ENCODE results near the gene UBE2R2.

The UBE2R2 gene

GRCh38 chr9:33923998-33924701 lies 107.2 kb downstream of the UBE2R2 start:
- no peak overlapping the region for H3K27ac ChIP-seq (ENCODE audit: low read depth, low read length)
- H2AK5ac ChIP-seq (ENCODE audit: low read length) = no peak overlapping the region
- no peak overlapping the region for H4K12ac ChIP-seq (ENCODE audit: low read depth, low read length)
- H2AFZ ChIP-seq (ENCODE audit: insufficient read depth, low read length, poor library complexity) = no peak overlapping the region
- no peak overlapping the region for H2BK12ac ChIP-seq (ENCODE audit: low read length)
- no peak overlapping the region for H3K4ac ChIP-seq (ENCODE audit: low read depth, low read length)
- no peak overlapping the region for H3K14ac ChIP-seq (ENCODE audit: low read length)
- no peaks in the 10 kb centered on the region for H3K79me2 ChIP-seq (ENCODE audit: control insufficient read depth, insufficient read depth, low read length, poor library complexity)
- no peak overlapping the region for H3K18ac ChIP-seq (ENCODE audit: low read length)
- H3K27me3 ChIP-seq (ENCODE audit: insufficient read depth, low read length) = no peaks in the 10 kb centered on the region
- no peak overlapping the region for H3K23ac ChIP-seq (ENCODE audit: low read length)
- no peak overlapping the region for H2BK120ac ChIP-seq (ENCODE audit: insufficient read depth, low read length, poor library complexity)
- H3K79me1 ChIP-seq (ENCODE audit: low read length) = no peaks in the 10 kb centered on the region
- no CpG with 5 or more reads among the region's 14 CpGs for WGBS (ENCODE audit: extremely low coverage, insufficient coverage, insufficient read length)
- H3K4me2 ChIP-seq (ENCODE audit: low read length) = no peak overlapping the region
- H3K9ac ChIP-seq (ENCODE audit: low read length) = no peak overlapping the region
- peaks cover 2% of the 10 kb centered on the region for H3K9me3 ChIP-seq (ENCODE audit: insufficient read depth, low read depth, low read length)
- no peak overlapping the region for H4K91ac ChIP-seq (ENCODE audit: low read depth, low read length)
- no peaks in the 10 kb centered on the region for H3K4me1 ChIP-seq (ENCODE audit: control insufficient read depth in 1 of 2, insufficient read depth in 2 of 2, low read length in 2 of 2)
- no peak overlapping the region for H4K8ac ChIP-seq (ENCODE audit: low read depth, low read length)
- H2BK5ac ChIP-seq (ENCODE audit: low read depth, low read length, poor library complexity) = no peak overlapping the region
- peaks cover 75 to 91% of the 10 kb centered on the region in 2 experiments for H3K36me3 ChIP-seq (ENCODE audit: control insufficient read depth in 1 of 2, insufficient read depth in 2 of 2, low read length in 2 of 2)
- no peak for DNase-seq
- H3K4me3 ChIP-seq (ENCODE audit: low read depth, low read length) = no peak overlapping the region

- H3K4me1 ChIP-seq (ENCODE audit: control insufficient read depth in 1 of 2, insufficient read depth in 2 of 2, low read length in 2 of 2) = no peaks in the 10 kb centered on the region
- no peak overlapping the region for H3K4me3 ChIP-seq (ENCODE audit: low read depth, low read length)
- H4K91ac ChIP-seq (ENCODE audit: low read depth, low read length) = no peak overlapping the region
- H3K18ac ChIP-seq (ENCODE audit: low read length) = no peak overlapping the region
- no peak overlapping the region for H3K9ac ChIP-seq (ENCODE audit: low read length)
- peak; percentile 30 to 61 for DNase-seq
- no peak overlapping the region for H3K4me2 ChIP-seq (ENCODE audit: low read length)
- H4K12ac ChIP-seq (ENCODE audit: low read depth, low read length) = peak overlapping the region; percentile 14
- H3K9me3 ChIP-seq (ENCODE audit: insufficient read depth, low read depth, low read length) = peaks cover 2% of the 10 kb centered on the region
- H3K79me2 ChIP-seq (ENCODE audit: control insufficient read depth, insufficient read depth, low read length, poor library complexity) = no peaks in the 10 kb centered on the region
- H3K4ac ChIP-seq (ENCODE audit: low read depth, low read length) = no peak overlapping the region
- H2AK5ac ChIP-seq (ENCODE audit: low read length) = no peak overlapping the region
- no peak overlapping the region for H2BK5ac ChIP-seq (ENCODE audit: low read depth, low read length, poor library complexity)
- H3K27ac ChIP-seq (ENCODE audit: low read depth, low read length) = no peak overlapping the region
- H2AFZ ChIP-seq (ENCODE audit: insufficient read depth, low read length, poor library complexity) = no peak overlapping the region
- H3K27me3 ChIP-seq (ENCODE audit: insufficient read depth, low read length) = no peaks in the 10 kb centered on the region
- no peak overlapping the region for H3K23ac ChIP-seq (ENCODE audit: low read length)
- no peaks in the 10 kb centered on the region for H3K79me1 ChIP-seq (ENCODE audit: low read length)
- H3K36me3 ChIP-seq (ENCODE audit: control insufficient read depth in 1 of 2, insufficient read depth in 2 of 2, low read length in 2 of 2) = peaks cover 72 to 86% of the 10 kb centered on the region in 2 experiments
- no CpG with 5 or more reads among the region's 17 CpGs for WGBS (ENCODE audit: extremely low coverage, insufficient coverage, insufficient read length)
- no peak overlapping the region for H2BK120ac ChIP-seq (ENCODE audit: insufficient read depth, low read length, poor library complexity)
- H3K14ac ChIP-seq (ENCODE audit: low read length) = no peak overlapping the region
- H2BK12ac ChIP-seq (ENCODE audit: low read length) = no peak overlapping the region
- no peak overlapping the region for H4K8ac ChIP-seq (ENCODE audit: low read depth, low read length)
These were observed 108.2 kb downstream of the UBE2R2 start for GRCh38 chr9:33924978-33925797.

- Histone ChIP-seq H3K79me2 (ENCODE audit: control insufficient read depth, insufficient read depth, low read length, poor library complexity) (no peaks in the 10 kb centered on the region), H3K9me3 (ENCODE audit: insufficient read depth, low read depth, low read length) (peaks cover 3% of the 10 kb centered on the region), H4K12ac (ENCODE audit: low read depth, low read length) (no peak overlapping the region), H3K14ac (ENCODE audit: low read length) (no peak overlapping the region), H3K4me2 (ENCODE audit: low read length) (no peak overlapping the region), H3K9ac (ENCODE audit: low read length) (no peak overlapping the region), H3K4me3 (ENCODE audit: low read depth, low read length) (no peak overlapping the region), H3K18ac (ENCODE audit: low read length) (no peak overlapping the region), H3K4me1 (ENCODE audit: control insufficient read depth in 1 of 2, insufficient read depth in 2 of 2, low read length in 2 of 2) (no peaks in the 10 kb centered on the region), H3K79me1 (ENCODE audit: low read length) (no peaks in the 10 kb centered on the region), H3K36me3 (ENCODE audit: control insufficient read depth in 1 of 2, insufficient read depth in 2 of 2, low read length in 2 of 2) (peaks cover 74 to 83% of the 10 kb centered on the region in 2 experiments), H3K4ac (ENCODE audit: low read depth, low read length) (no peak overlapping the region), H4K8ac (ENCODE audit: low read depth, low read length) (no peak overlapping the region), H3K27me3 (ENCODE audit: insufficient read depth, low read length) (no peaks in the 10 kb centered on the region), H3K27ac (ENCODE audit: low read depth, low read length) (no peak overlapping the region), H2AK5ac (ENCODE audit: low read length) (no peak overlapping the region), H4K91ac (ENCODE audit: low read depth, low read length) (no peak overlapping the region), H3K23ac (ENCODE audit: low read length) (no peak overlapping the region), H2AFZ (ENCODE audit: insufficient read depth, low read length, poor library complexity) (no peak overlapping the region), H2BK120ac (ENCODE audit: insufficient read depth, low read length, poor library complexity) (no peak overlapping the region), H2BK12ac (ENCODE audit: low read length) (no peak overlapping the region), H2BK5ac (ENCODE audit: low read depth, low read length, poor library complexity) (no peak overlapping the region)
- no CpG with 5 or more reads among the region's 17 CpGs for WGBS (ENCODE audit: extremely low coverage, insufficient coverage, insufficient read length)
- no peak for DNase-seq
These were observed 110.0 kb downstream of the UBE2R2 start for GRCh38 chr9:33926746-33927485.

GRCh38 chr9:33927694-33928093 lies 110.7 kb downstream of the UBE2R2 start:
- no peak overlapping the region for H4K91ac ChIP-seq (ENCODE audit: low read depth, low read length)
- H3K4me3 ChIP-seq (ENCODE audit: low read depth, low read length) = no peak overlapping the region
- no peak overlapping the region for H2AFZ ChIP-seq (ENCODE audit: insufficient read depth, low read length, poor library complexity)
- no peaks in the 10 kb centered on the region for H3K27me3 ChIP-seq (ENCODE audit: insufficient read depth, low read length)
- H3K18ac ChIP-seq (ENCODE audit: low read length) = no peak overlapping the region
- no peak overlapping the region for H2BK5ac ChIP-seq (ENCODE audit: low read depth, low read length, poor library complexity)
- DNase-seq = no peak
- peaks cover 74 to 83% of the 10 kb centered on the region in 2 experiments for H3K36me3 ChIP-seq (ENCODE audit: control insufficient read depth in 1 of 2, insufficient read depth in 2 of 2, low read length in 2 of 2)
- H2BK120ac ChIP-seq (ENCODE audit: insufficient read depth, low read length, poor library complexity) = no peak overlapping the region
- no peak overlapping the region for H2AK5ac ChIP-seq (ENCODE audit: low read length)
- no peak overlapping the region for H4K12ac ChIP-seq (ENCODE audit: low read depth, low read length)
- no peak overlapping the region for H3K27ac ChIP-seq (ENCODE audit: low read depth, low read length)
- no peak overlapping the region for H4K8ac ChIP-seq (ENCODE audit: low read depth, low read length)
- no peak overlapping the region for H3K9ac ChIP-seq (ENCODE audit: low read length)
- H3K4ac ChIP-seq (ENCODE audit: low read depth, low read length) = no peak overlapping the region
- no peaks in the 10 kb centered on the region for H3K79me1 ChIP-seq (ENCODE audit: low read length)
- H2BK12ac ChIP-seq (ENCODE audit: low read length) = no peak overlapping the region
- H3K4me1 ChIP-seq (ENCODE audit: control insufficient read depth in 1 of 2, insufficient read depth in 2 of 2, low read length in 2 of 2) = peaks cover 6 to 7% of the 10 kb centered on the region in 2 experiments
- H3K4me2 ChIP-seq (ENCODE audit: low read length) = no peak overlapping the region
- no CpG with 5 or more reads among the region's 15 CpGs for WGBS (ENCODE audit: extremely low coverage, insufficient coverage, insufficient read length)
- peaks cover 3% of the 10 kb centered on the region for H3K9me3 ChIP-seq (ENCODE audit: insufficient read depth, low read depth, low read length)
- no peak overlapping the region for H3K14ac ChIP-seq (ENCODE audit: low read length)
- no peaks in the 10 kb centered on the region for H3K79me2 ChIP-seq (ENCODE audit: control insufficient read depth, insufficient read depth, low read length, poor library complexity)
- no peak overlapping the region for H3K23ac ChIP-seq (ENCODE audit: low read length)
